T-helper 1 cell treated with Interleukin-12 subunit alpha and Interleukin-12 subunit beta and Interleukin-4 antibody, amounts not matched to agents 30 ng/mL and 1 ng/mL, for 36 hours (primary cell): ENCODE measurements around the gene WNT4. TPM values are rescaled to one million over a fixed set of nuclear protein-coding genes. Genes with fewer than 3 reads are reported as not detected.

Source experiments
- intact Hi-C: fragments of 100-400 bp; cut with micrococcal nuclease; formaldehyde crosslinking; loops from one replicate; pipeline ENCODE4 v1.15.1; 2024
- total RNA-seq: library from RNA; stranded (reverse); gene quantifications from 2 replicates; pipeline ENCODE4 v1.2.3, GENCODE V29; 2022

Gene WNT4
- total RNA-seq, 1 donor from 2014 or later: not detected

GRCh38 chr1:22163564-22163963 lies 20.7 kb upstream of the WNT4 start:
- intact Hi-C loops: no loop called here

- intact Hi-C loops: no loop called here
These were observed 20.2 kb upstream of the WNT4 start for GRCh38 chr1:22163137-22163536.

- intact Hi-C loops: no loop called here
These were observed 17.0 kb upstream of the WNT4 start for GRCh38 chr1:22159891-22160290.

- intact Hi-C loops: no loop called here
These were observed 15.8 kb upstream of the WNT4 start for GRCh38 chr1:22158654-22159053.

- intact Hi-C loops: no loop called here
These were observed 14.6 kb upstream of the WNT4 start for GRCh38 chr1:22157359-22157966.

- intact Hi-C loops: no loop called here
These were observed 12.6 kb upstream of the WNT4 start for GRCh38 chr1:22155517-22155916.

- intact Hi-C loops: no loop called here
These were observed 11.7 kb upstream of the WNT4 start for GRCh38 chr1:22154626-22155025.

- intact Hi-C loops: no loop called here
These were observed 11.0 kb upstream of the WNT4 start for GRCh38 chr1:22153660-22154437.

GRCh38 chr1:22150923-22151322 lies 8.0 kb upstream of the WNT4 start:
- intact Hi-C loops: no loop called here

- intact Hi-C loops: no loop called here
These were observed 407 bp downstream of the WNT4 start for GRCh38 chr1:22142315-22143064.

GRCh38 chr1:22141554-22142314 lies 1.2 kb downstream of the WNT4 start:
- intact Hi-C loops: no loop called here

GRCh38 chr1:22140694-22141093 lies 2.2 kb downstream of the WNT4 start:
- intact Hi-C loops: no loop called here

GRCh38 chr1:22139817-22140216 lies 3.1 kb downstream of the WNT4 start:
- intact Hi-C loops: no loop called here

- intact Hi-C loops: no loop called here
These were observed 3.8 kb downstream of the WNT4 start for GRCh38 chr1:22139066-22139594.

GRCh38 chr1:22137004-22137720 lies 5.7 kb downstream of the WNT4 start:
- intact Hi-C loops: no loop called here

- intact Hi-C loops: loop anchor here (5.0 kb wide), 1 partner anchor 143 kb away; no protein-coding TSS in a partner anchor
These were observed 9.0 kb downstream of the WNT4 start for GRCh38 chr1:22133931-22134324.

- intact Hi-C loops: loop anchor here (5.0 kb wide), 1 partner anchor 144 kb away; no protein-coding TSS in a partner anchor
These were observed 9.5 kb downstream of the WNT4 start for GRCh38 chr1:22133247-22133930.

- intact Hi-C loops: loop anchor here (1.0 to 5.0 kb wide), 3 partner anchors 145 to 510 kb away; no protein-coding TSS in a partner anchor
These were observed 10.2 kb downstream of the WNT4 start for GRCh38 chr1:22132517-22133235.

GRCh38 chr1:22131875-22132486 lies 10.9 kb downstream of the WNT4 start:
- intact Hi-C loops: loop anchor here (1.0 to 5.0 kb wide), 3 partner anchors 145 to 510 kb away; no protein-coding TSS in a partner anchor
